Prostate gland (tissue), 2 donors: Measurements from ENCODE around the gene APBB1. TPM values are rescaled to one million over a fixed set of nuclear protein-coding genes. Genes with fewer than 3 reads are reported as not detected.

ENCODE experiments used
- DNase-seq: peaks from one replicate; pipeline ENCODE4 v3.0.0-alpha.2; 2019; ENCODE audit warnings: low spot score
- H3K27ac ChIP-seq, 2 donors: fragments of 200-600 bp; sonication (generic); 2 replicates each; pipeline ENCODE4 v1.5.1; 2017 to 2019
- H3K27me3 ChIP-seq: fragments of 200-600 bp; sonication (generic); replicated peaks from 2 replicates; pipeline ENCODE4 v1.5.1; 2019; ENCODE audit not compliant: insufficient read depth
- H3K36me3 ChIP-seq, 2 donors: fragments of 200-600 bp; sonication (generic); 1 replicate in 1 of 2; 2 replicates in 1 of 2; pipeline versions ENCODE4 v1.5.1 to v1.8.1; 2017 to 2019
- H3K4me1 ChIP-seq: fragments of 200-600 bp; sonication (generic); replicated peaks from 2 replicates; pipeline ENCODE4 v1.5.1; 2019
- H3K4me3 ChIP-seq, 2 donors: fragments of 200-600 bp; sonication (generic); 2 replicates each; pipeline ENCODE4 v1.5.1; 2017 to 2019
- H3K9me3 ChIP-seq: fragments of 200-600 bp; sonication (generic); 2 replicates; pipeline ENCODE4 v1.5.1; 2017
- CTCF ChIP-seq, 4 experiments: fragments of 200-600 bp in 2 of 4; fragments of 450-650 bp in 2 of 4; sonication (generic) in 2 of 4; IDR thresholded peaks; 1 replicate in 3 of 4; 2 replicates in 1 of 4; pipeline ENCODE4 v1.5.1; 2016 to 2019; ENCODE audit warnings: antibody characterized with exemption in 4 of 4, mild to moderate bottlenecking in 2 of 4, moderate library complexity in 2 of 4
- POLR2A ChIP-seq: fragments of 450-650 bp; IDR thresholded peaks from one replicate; pipeline ENCODE4 v1.6.1; 2016; ENCODE audit warnings: antibody characterized with exemption, mild to moderate bottlenecking
- POLR2AphosphoS5 ChIP-seq: sonication (generic); formaldehyde crosslinking; IDR thresholded peaks from one replicate; pipeline ENCODE4 v1.6.1; 2017; ENCODE audit warnings: antibody characterized with exemption
- WGBS: methylation state at CpG from one replicate; pipeline ENCODE4 v1.1.5; 2018; 5-methylcytosine and 5-hydroxymethylcytosine counted together
- intact Hi-C: fragments of 100-400 bp; cut with DNase I; formaldehyde crosslinking; loops from one replicate; pipeline ENCODE4 v1.14.2; 2022
- total RNA-seq, 2 donors: library from RNA; depleted of rRNA; stranded (reverse); fragments of >200 nt; gene quantifications; one replicate each; pipeline ENCODE4 v1.1.0, GENCODE V29; 2016

APBB1 gene
- total RNA-seq, 2 donors from 2014 or later: 35.4 to 65.5 TPM

DNA sequence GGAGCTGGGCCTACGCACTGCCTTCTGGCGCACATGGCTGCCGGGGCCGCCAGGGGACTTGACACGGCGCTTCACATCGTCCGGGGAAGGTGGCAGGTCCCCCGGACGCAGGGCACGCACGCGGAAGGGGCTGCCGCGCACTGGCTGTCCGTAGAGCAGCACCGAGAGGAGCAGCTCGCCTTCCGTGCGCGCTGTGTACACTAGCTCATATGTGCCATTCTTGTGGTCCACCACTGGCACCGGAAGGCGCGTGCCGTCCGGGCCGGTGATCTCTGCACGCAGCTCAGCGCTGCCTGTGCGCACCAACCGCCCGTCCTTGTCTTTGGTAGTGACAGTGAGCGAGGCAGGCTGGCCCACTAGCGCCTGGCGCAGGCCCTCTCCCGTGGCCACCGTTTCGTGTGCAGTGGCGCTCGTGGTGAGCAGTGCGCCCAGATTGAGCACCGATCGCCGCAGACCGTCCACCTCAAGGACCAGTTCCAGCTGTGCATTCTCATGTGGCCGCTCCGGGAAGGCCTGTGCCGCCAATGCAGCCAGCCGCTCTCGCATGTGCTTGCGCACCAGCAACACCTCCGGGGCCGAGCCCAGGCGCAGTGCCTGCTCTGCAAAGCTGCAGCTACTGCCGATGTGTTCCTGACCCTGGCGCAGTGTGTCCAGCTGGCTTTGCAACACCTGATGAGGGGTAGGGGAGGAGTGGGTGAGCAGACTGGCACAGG lies 37.6 kb upstream of the APBB1 start:
- Histone ChIP-seq H3K4me3 (no peak overlapping the region), H3K9me3 (no peaks in the 10 kb centered on the region), H3K27ac (no peak overlapping the region), H3K27me3 (no peaks in the 10 kb centered on the region), H3K4me1 (no peaks in the 10 kb centered on the region), H3K36me3 (peaks cover 0 to 16% of the 10 kb centered on the region in 2 donors)
- intact Hi-C loops: no loop called here
- WGBS: 95% methylated on average over 37 of the region's 56 CpGs
- no peak for DNase-seq
- TF ChIP-seq POLR2AphosphoS5: no peak
- TF ChIP-seq POLR2A: no peak
- no peak for TF ChIP-seq CTCF (IDR thresholded peaks at IDR 0.05)

- intact Hi-C loops: no loop called here
- no peak overlapping the region for H3K4me3 ChIP-seq
- H3K36me3 ChIP-seq: peaks cover 0 to 22% of the 10 kb centered on the region in 2 donors
- no peaks in the 10 kb centered on the region for H3K27me3 ChIP-seq
- 67% methylated on average over 2 of the region's 2 CpGs for WGBS
- H3K4me1 ChIP-seq: no peaks in the 10 kb centered on the region
- no peaks in the 10 kb centered on the region for H3K9me3 ChIP-seq
- H3K27ac ChIP-seq: no peak overlapping the region
- TF ChIP-seq CTCF (IDR thresholded peaks at IDR 0.05): no peak
- peak; percentile 62 for TF ChIP-seq POLR2AphosphoS5
- no peak for TF ChIP-seq POLR2A
- DNase-seq: peak; percentile 27
These were observed 36.2 kb upstream of the APBB1 start for GRCh38 chr11:6455070-6455469.

DNA sequence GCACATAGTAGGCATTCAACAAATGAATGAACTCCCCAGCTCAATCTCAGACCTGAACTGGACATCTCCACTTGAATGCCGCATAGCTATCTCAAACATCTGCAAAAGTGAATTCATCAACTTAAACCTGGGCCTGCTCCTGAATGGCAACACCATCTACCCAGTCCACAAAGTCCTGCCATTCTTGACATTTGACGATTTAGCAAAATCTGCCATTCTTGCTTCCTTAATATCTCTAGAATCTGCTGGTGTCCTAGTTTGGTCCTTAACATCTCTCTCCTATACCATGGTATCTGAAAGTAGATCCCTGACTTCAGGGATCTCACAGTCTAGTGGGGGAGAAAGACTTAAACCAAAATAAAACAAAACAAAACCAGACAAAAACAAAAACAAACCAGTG lies 34.3 kb upstream of the APBB1 start:
- H3K4me1 ChIP-seq: no peaks in the 10 kb centered on the region
- TF ChIP-seq POLR2A: no peak
- no peak for TF ChIP-seq POLR2AphosphoS5
- no peak for TF ChIP-seq CTCF (IDR thresholded peaks at IDR 0.05)
- H3K9me3 ChIP-seq: no peaks in the 10 kb centered on the region
- H3K4me3 ChIP-seq: no peak overlapping the region
- no peak overlapping the region for H3K27ac ChIP-seq
- intact Hi-C loops: no loop called here
- H3K27me3 ChIP-seq: no peaks in the 10 kb centered on the region
- WGBS: 95% methylated on average over 2 of the region's 2 CpGs
- DNase-seq: no peak
- H3K36me3 ChIP-seq: peaks cover 0 to 22% of the 10 kb centered on the region in 2 donors

GRCh38 chr11:6452219-6452618 lies 33.3 kb upstream of the APBB1 start:
- H3K4me3 ChIP-seq: no peak overlapping the region
- TF ChIP-seq CTCF (IDR thresholded peaks at IDR 0.05): no peak
- no peak for TF ChIP-seq POLR2A
- no peak for TF ChIP-seq POLR2AphosphoS5
- intact Hi-C loops: no loop called here
- H3K36me3 ChIP-seq: peaks cover 0 to 16% of the 10 kb centered on the region in 2 donors
- H3K9me3 ChIP-seq: no peaks in the 10 kb centered on the region
- DNase-seq: no peak
- H3K27ac ChIP-seq: no peak overlapping the region
- WGBS: 93% methylated on average over 3 of the region's 3 CpGs
- H3K27me3 ChIP-seq: no peaks in the 10 kb centered on the region
- no peaks in the 10 kb centered on the region for H3K4me1 ChIP-seq

- TF ChIP-seq POLR2A (no peak), POLR2AphosphoS5 (no peak), CTCF (IDR thresholded peaks at IDR 0.05) (no peak)
- Histone ChIP-seq H3K4me3 (no peak overlapping the region), H3K27ac (no peak overlapping the region), H3K36me3 (peaks cover 0 to 6% of the 10 kb centered on the region in 2 donors), H3K27me3 (no peaks in the 10 kb centered on the region), H3K4me1 (no peaks in the 10 kb centered on the region), H3K9me3 (no peaks in the 10 kb centered on the region)
- DNase-seq: no peak
- intact Hi-C loops: loop anchor here (10.0 kb wide), 1 partner anchor 424 kb away; no protein-coding TSS in a partner anchor
- 89% methylated on average over 3 of the region's 3 CpGs for WGBS
These were observed 29.7 kb upstream of the APBB1 start for GRCh38 chr11:6448574-6448973.
